Measurements from ENCODE around the gene VPS13D.

DNA sequence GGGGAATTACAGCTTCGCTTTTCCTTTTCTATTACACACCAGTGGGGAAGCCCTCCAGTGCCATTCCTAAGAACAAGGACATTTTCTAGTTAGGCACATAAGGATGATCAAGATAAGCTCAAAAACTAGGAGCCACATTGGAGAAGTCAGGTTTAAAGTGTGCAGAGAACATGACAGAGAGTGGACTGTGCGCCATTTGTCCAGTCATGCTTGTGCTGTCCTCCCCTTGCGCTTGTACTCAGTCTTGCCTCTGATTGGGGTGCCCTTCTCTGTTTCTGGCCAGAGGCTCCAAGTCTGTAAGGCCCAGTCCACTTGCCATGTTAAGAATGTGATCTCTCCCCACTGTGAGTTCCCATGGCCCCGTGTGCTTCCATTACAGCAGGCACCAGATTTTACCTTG, 198.5 kb downstream of the VPS13D start:
- TF ChIP-seq SMC3 (IDR thresholded peaks at IDR 0.05; ENCODE audit: low read depth, low read length): no peak
- TF ChIP-seq CTCF (conservative IDR thresholded peaks at IDR 0.05; ENCODE audit: low read depth, low read length): no peak
- TF ChIP-seq MXI1 (IDR thresholded peaks at IDR 0.05; ENCODE audit: borderline replicate concordance, low read depth, low read length): no peak
- no peak for TF ChIP-seq POLR2A (IDR thresholded peaks at IDR 0.05; ENCODE audit: low read depth, low read length)
- TF ChIP-seq RAD21 (IDR thresholded peaks at IDR 0.05; ENCODE audit: low read length): no peak
- no peak for TF ChIP-seq FOS (IDR thresholded peaks at IDR 0.05; ENCODE audit: low read depth, low read length)
- no peak for TF ChIP-seq RFX5 (IDR thresholded peaks at IDR 0.05; ENCODE audit: low read depth, low read length)
- no peak for TF ChIP-seq MAZ (IDR thresholded peaks at IDR 0.05; ENCODE audit: borderline replicate concordance, low read depth, low read length)
- TF ChIP-seq NFE2L2 (IDR thresholded peaks at IDR 0.05; ENCODE audit: low read depth, low read length): no peak
- no peak for TF ChIP-seq CHD1 (IDR thresholded peaks at IDR 0.05; ENCODE audit: low read depth, low read length)
